Measurements from ENCODE around the gene NLE1. TPM values are rescaled to one million over a fixed set of nuclear protein-coding genes. Genes with fewer than 3 reads are reported as not detected.
"Not testable (repeated sequence)": the region's sequence is repeated elsewhere in the genome, so short reads cannot be mapped to it uniquely, and the experiment has no call there.

Gene NLE1
- total and polyA plus RNA-seq, 5 donors, result 2.2 to 6.6 (median 4.1) TPM

DNA sequence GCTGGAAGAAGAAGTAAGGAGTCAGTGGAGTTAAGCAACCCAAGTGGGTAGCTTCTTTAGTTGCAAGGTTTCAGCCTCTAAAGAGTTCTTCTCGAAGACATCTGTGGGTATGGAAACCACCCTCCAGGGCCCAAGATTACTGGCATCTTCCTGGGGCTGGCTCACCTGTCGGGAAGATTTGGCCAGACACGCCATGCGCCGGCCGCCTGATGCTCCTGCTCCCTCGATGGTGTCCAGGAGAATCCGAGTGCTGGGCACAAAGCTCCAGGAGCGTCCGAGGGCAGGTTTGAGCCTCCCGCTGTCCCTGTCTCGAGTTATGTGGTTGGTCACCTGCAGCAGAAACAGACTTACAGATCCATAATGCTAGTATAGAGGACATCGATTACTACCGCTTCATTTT, 41.1 kb downstream of the NLE1 start:
- Histone ChIP-seq H3K27ac (ENCODE audit: low read length) (no peak overlapping the region), H3K9me3 (ENCODE audit: control insufficient read depth, low read length) (no peaks in the 10 kb centered on the region), H3K4me1 (ENCODE audit: control insufficient read depth, insufficient read depth, low read length) (no peaks in the 10 kb centered on the region), H3K27me3 (ENCODE audit: control insufficient read depth, insufficient read depth) (no peaks in the 10 kb centered on the region), H3K4me3 (ENCODE audit: low read length) (no peak overlapping the region)
- intact Hi-C loops (cut with DNase I), result no loop called here
- no peak for DNase-seq
- no peak for ATAC-seq
- 95% methylated on average over 14 of the region's 14 CpGs for WGBS

- 84% methylated on average over 3 of the region's 3 CpGs for WGBS
- no peak overlapping the region for H3K4me3 ChIP-seq (ENCODE audit: low read length)
Observed at GRCh38 chr17:35099908-35100307, 42.2 kb downstream of the NLE1 start.

GRCh38 chr17:35097776-35098175, 44.3 kb downstream of the NLE1 start:
- WGBS, result 84% methylated on average over 2 of the region's 2 CpGs
- Histone ChIP-seq H3K9me3 (ENCODE audit: control insufficient read depth, low read length) (no peaks in the 10 kb centered on the region), H3K4me1 (ENCODE audit: control insufficient read depth, insufficient read depth, low read length) (no peaks in the 10 kb centered on the region), H3K27ac (ENCODE audit: low read length) (no peak overlapping the region), H3K27me3 (ENCODE audit: control insufficient read depth, insufficient read depth) (no peaks in the 10 kb centered on the region), H3K4me3 (ENCODE audit: low read length) (no peak overlapping the region)
- ATAC-seq, result no peak
- DNase-seq, result no peak
- intact Hi-C loops (cut with DNase I), result no loop called here

More at GRCh38 chr17:35099908-35100307, 42.2 kb downstream of the NLE1 start:
- no peak for ATAC-seq
- no peak overlapping the region for H3K27ac ChIP-seq (ENCODE audit: low read length)
- intact Hi-C loops (cut with DNase I), result no loop called here
- H3K4me1 ChIP-seq (ENCODE audit: control insufficient read depth, insufficient read depth, low read length), result no peaks in the 10 kb centered on the region
- no peak for DNase-seq
- H3K9me3 ChIP-seq (ENCODE audit: control insufficient read depth, low read length), result no peaks in the 10 kb centered on the region
- no peaks in the 10 kb centered on the region for H3K27me3 ChIP-seq (ENCODE audit: control insufficient read depth, insufficient read depth)

GRCh38 chr17:35095741-35096140, 46.4 kb downstream of the NLE1 start:
- H3K4me3 ChIP-seq (ENCODE audit: low read length), result no peak overlapping the region
- no peak overlapping the region for H3K27ac ChIP-seq (ENCODE audit: low read length)
- intact Hi-C loops (cut with DNase I), result no loop called here
- H3K27me3 ChIP-seq (ENCODE audit: control insufficient read depth, insufficient read depth), result no peaks in the 10 kb centered on the region
- no peaks in the 10 kb centered on the region for H3K9me3 ChIP-seq (ENCODE audit: control insufficient read depth, low read length)
- WGBS, result 100% methylated on average over 1 of the region's 1 CpG
- ATAC-seq (no peak), DNase-seq (no peak)
- H3K4me1 ChIP-seq (ENCODE audit: control insufficient read depth, insufficient read depth, low read length), result no peaks in the 10 kb centered on the region

- no peak overlapping the region for H3K27ac ChIP-seq (ENCODE audit: low read length)
- no peaks in the 10 kb centered on the region for H3K27me3 ChIP-seq (ENCODE audit: control insufficient read depth, insufficient read depth)
- no peaks in the 10 kb centered on the region for H3K4me1 ChIP-seq (ENCODE audit: control insufficient read depth, insufficient read depth, low read length)
- no peak overlapping the region for H3K4me3 ChIP-seq (ENCODE audit: low read length)
- intact Hi-C loops (cut with DNase I), result no loop called here
- no peaks in the 10 kb centered on the region for H3K9me3 ChIP-seq (ENCODE audit: control insufficient read depth, low read length)
- ATAC-seq (peak; percentile 48 to 71), DNase-seq (no peak)
- 75% methylated on average over 2 of the region's 2 CpGs for WGBS
Observed at GRCh38 chr17:35094902-35095301, 47.2 kb downstream of the NLE1 start.

GRCh38 chr17:35090707-35091106, 51.4 kb downstream of the NLE1 start:
- ATAC-seq; H3K9me3 ChIP-seq (ENCODE audit: control insufficient read depth, low read length); DNase-seq; H3K4me1 ChIP-seq (ENCODE audit: control insufficient read depth, insufficient read depth, low read length); intact Hi-C loops (cut with DNase I); H3K27ac ChIP-seq (ENCODE audit: low read length); H3K4me3 ChIP-seq (ENCODE audit: low read length); H3K27me3 ChIP-seq (ENCODE audit: control insufficient read depth, insufficient read depth): not testable (repeated sequence)
- 90% methylated on average over 11 of the region's 11 CpGs for WGBS

GRCh38 chr17:35089586-35090296, 52.4 kb downstream of the NLE1 start:
- H3K4me3 ChIP-seq (ENCODE audit: low read length), result peak overlapping the region; percentile 62
- H3K27me3 ChIP-seq (ENCODE audit: control insufficient read depth, insufficient read depth), result no peaks in the 10 kb centered on the region
- peak in 2 of 3 donors; percentile 59 to 62 for DNase-seq
- H3K27ac ChIP-seq (ENCODE audit: low read length), result peak overlapping the region; percentile 66
- H3K9me3 ChIP-seq (ENCODE audit: control insufficient read depth, low read length), result no peaks in the 10 kb centered on the region
- intact Hi-C loops (cut with DNase I), result loop anchor here in 3 of 4 donors (5.0 to 10.0 kb wide), 4 partner anchors 92 to 122 kb away; partner anchors contain the start of gene LIG3 (in 1 of the 3)
- 43% methylated on average over 22 of the region's 22 CpGs for WGBS
- H3K4me1 ChIP-seq (ENCODE audit: control insufficient read depth, insufficient read depth, low read length), result peaks cover 2% of the 10 kb centered on the region
- ATAC-seq, result peak; percentile 27 to 60

GRCh38 chr17:35088881-35089585, 53.1 kb downstream of the NLE1 start:
- H3K4me1 ChIP-seq (ENCODE audit: control insufficient read depth, insufficient read depth, low read length), result peaks cover 2% of the 10 kb centered on the region
- under 1% methylated on average over 79 of the region's 80 CpGs for WGBS
- DNase-seq, result peak; percentile 86 to 96 (median 96)
- peak overlapping the region; percentile 62 for H3K4me3 ChIP-seq (ENCODE audit: low read length)
- H3K27ac ChIP-seq (ENCODE audit: low read length), result peak overlapping the region; percentile 66
- H3K27me3 ChIP-seq (ENCODE audit: control insufficient read depth, insufficient read depth), result no peaks in the 10 kb centered on the region
- ATAC-seq, result peak; percentile 96 to 97
- intact Hi-C loops (cut with DNase I), result loop anchor here in 3 of 4 donors (5.0 to 10.0 kb wide), 4 partner anchors 92 to 122 kb away; partner anchors contain the start of gene LIG3 (in 1 of the 3)
- H3K9me3 ChIP-seq (ENCODE audit: control insufficient read depth, low read length), result no peaks in the 10 kb centered on the region

DNA sequence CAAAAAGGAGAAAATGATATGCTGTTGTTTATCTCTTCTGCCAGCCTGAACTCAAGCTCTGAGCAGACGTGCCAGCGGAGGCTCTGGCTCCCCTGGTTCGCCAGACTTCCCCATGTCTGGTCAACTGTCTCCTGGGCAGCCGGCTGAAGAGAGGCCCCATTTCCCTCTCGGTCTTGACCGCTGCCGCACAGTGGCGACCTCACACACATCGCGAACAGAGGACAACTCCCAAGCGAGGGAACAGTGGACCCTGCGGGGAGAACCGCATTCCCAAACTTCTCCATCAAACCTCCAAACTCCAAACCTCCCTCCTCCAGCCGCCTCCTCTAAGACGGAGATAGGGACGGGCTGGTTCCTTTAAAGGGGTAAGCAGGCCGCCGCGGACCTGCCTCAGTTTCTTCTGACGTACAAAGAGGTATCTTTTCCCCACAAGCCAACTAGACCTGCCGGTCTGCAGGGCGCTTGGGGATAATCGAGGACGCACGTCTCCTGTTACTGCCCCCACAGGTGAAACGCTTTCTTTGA, 53.7 kb downstream of the NLE1 start:
- H3K27me3 ChIP-seq (ENCODE audit: control insufficient read depth, insufficient read depth), result no peaks in the 10 kb centered on the region
- no peaks in the 10 kb centered on the region for H3K9me3 ChIP-seq (ENCODE audit: control insufficient read depth, low read length)
- under 1% methylated on average over 26 of the region's 26 CpGs for WGBS
- H3K4me1 ChIP-seq (ENCODE audit: control insufficient read depth, insufficient read depth, low read length), result peaks cover 2% of the 10 kb centered on the region
- peak; percentile 81 for ATAC-seq
- peak overlapping the region; percentile 22 for H3K27ac ChIP-seq (ENCODE audit: low read length)
- H3K4me3 ChIP-seq (ENCODE audit: low read length), result peak overlapping the region; percentile 62
- DNase-seq, result peak; percentile 62 to 85 (median 83)
- intact Hi-C loops (cut with DNase I), result loop anchor here in 3 of 4 donors (5.0 to 10.0 kb wide), 4 partner anchors 91 to 121 kb away; partner anchors contain the start of gene LIG3 (in 1 of the 3)

- no peaks in the 10 kb centered on the region for H3K9me3 ChIP-seq (ENCODE audit: control insufficient read depth, low read length)
- ATAC-seq (no peak), DNase-seq (no peak)
- H3K4me3 ChIP-seq (ENCODE audit: low read length), result peak overlapping the region; percentile 62
- peaks cover 2% of the 10 kb centered on the region for H3K4me1 ChIP-seq (ENCODE audit: control insufficient read depth, insufficient read depth, low read length)
- peak overlapping the region; percentile 22 for H3K27ac ChIP-seq (ENCODE audit: low read length)
- intact Hi-C loops (cut with DNase I), result loop anchor here in 3 of 4 donors (5.0 to 10.0 kb wide), 4 partner anchors 91 to 121 kb away; partner anchors contain the start of gene LIG3 (in 1 of the 3)
- H3K27me3 ChIP-seq (ENCODE audit: control insufficient read depth, insufficient read depth), result no peaks in the 10 kb centered on the region
- 26% methylated on average over 9 of the region's 9 CpGs for WGBS
Observed at GRCh38 chr17:35087731-35088355, 54.3 kb downstream of the NLE1 start.

Data from right cardiac atrium (tissue), 5 donors.